IMR-90 (cell line): ENCODE data around the gene SNRPD1. TPM values are rescaled to one million over a fixed set of nuclear protein-coding genes. Genes with fewer than 3 reads are reported as not detected.

Experiments
- ATAC-seq: fragments of 200-7000 bp; cut with Tn5 transposase; 2 replicates; pipeline ENCODE4 v1.9.1; 2020; ENCODE audit warnings: low read depth, mild to moderate bottlenecking, moderate library complexity
- BruUV-seq: library from RNA; stranded (reverse); fragments of 400-500 nt; replicated peaks from 2 replicates; lab custom pipeline; 2021; lab: Mats Ljungman, UMichigan
- CTCF ChIA-PET: fragments of 300-600 bp; formaldehyde crosslinking; extraction: SDS; loops from one replicate; lab custom pipeline; 2021; ENCODE audit warnings: antibody characterized with exemption; lab: Yijun Ruan, JAX
- POLR2A ChIA-PET: fragments of 300-600 bp; sonication (Branson Sonifier 250); formaldehyde crosslinking; loops from one replicate; lab custom pipeline; 2022; ENCODE audit warnings: antibody characterized with exemption; ENCODE audit not compliant: unreplicated experiment; lab: Charles Lee
- DNase-seq: peaks from one replicate; pipeline ENCODE4 v3.0.0; 2013
- H2AFZ ChIP-seq: replicated peaks from 2 replicates; pipeline ENCODE3; 2013; ENCODE audit warnings: low read length, mild to moderate bottlenecking; ENCODE audit not compliant: poor library complexity
- H2AK5ac ChIP-seq: 2 replicates; pipeline ENCODE4 v1.6.1; 2013; ENCODE audit warnings: low read depth, low read length, inconsistent platforms
- H2AK9ac ChIP-seq: replicated peaks from 2 replicates; pipeline ENCODE3; 2013; ENCODE audit warnings: mild to moderate bottlenecking, low read depth, low read length, moderate library complexity; ENCODE audit not compliant: poor library complexity
- H2BK120ac ChIP-seq: 2 replicates; pipeline ENCODE4 v1.6.1; 2013; ENCODE audit warnings: low read depth, low read length, inconsistent platforms
- H2BK15ac ChIP-seq: 3 replicates; pipeline ENCODE4 v1.6.1; 2013; ENCODE audit warnings: low read depth, low read length, inconsistent platforms
- H2BK20ac ChIP-seq: 2 replicates; pipeline ENCODE4 v1.6.1; 2013; ENCODE audit warnings: low read depth, mild to moderate bottlenecking, inconsistent platforms, low read length, moderate library complexity
- H2BK5ac ChIP-seq: 2 replicates; pipeline ENCODE4 v1.6.1; 2013; ENCODE audit warnings: mild to moderate bottlenecking, low read depth, low read length, inconsistent platforms; ENCODE audit not compliant: poor library complexity, severe bottlenecking
- H3K14ac ChIP-seq: replicated peaks from 2 replicates; pipeline ENCODE4 v1.6.1; 2013; ENCODE audit warnings: low read depth, low read length, inconsistent platforms
- H3K18ac ChIP-seq: 2 replicates; pipeline ENCODE4 v1.6.1; 2013; ENCODE audit warnings: low read depth, low read length, control low read depth
- H3K23ac ChIP-seq: 2 replicates; pipeline ENCODE4 v1.6.1; 2013; ENCODE audit warnings: low read depth, low read length, inconsistent platforms
- H3K27ac ChIP-seq: 2 replicates; pipeline ENCODE4 v1.5.1; 2013; ENCODE audit warnings: mild to moderate bottlenecking, control low read depth, low read length; ENCODE audit not compliant: insufficient read depth
- H3K27me3 ChIP-seq: 2 replicates; pipeline ENCODE4 v1.6.1; 2013; ENCODE audit warnings: low read length; ENCODE audit not compliant: control insufficient read depth, insufficient read depth
- H3K36me3 ChIP-seq: 2 replicates; pipeline ENCODE4 v1.6.1; 2013; ENCODE audit warnings: low read length, mixed read lengths; ENCODE audit not compliant: control insufficient read depth, insufficient read depth
- H3K4ac ChIP-seq: 2 replicates; pipeline ENCODE4 v1.6.1; 2013; ENCODE audit warnings: low read depth, low read length, inconsistent platforms
- H3K4me1 ChIP-seq: 2 replicates; pipeline ENCODE4 v1.6.1; 2013; ENCODE audit warnings: low read length, mixed read lengths; ENCODE audit not compliant: control insufficient read depth, insufficient read depth
- H3K4me2 ChIP-seq: 2 replicates; pipeline ENCODE4 v1.6.1; 2013; ENCODE audit warnings: low read depth, mild to moderate bottlenecking, control low read depth, low read length, moderate library complexity
- H3K4me3 ChIP-seq: 2 replicates; pipeline ENCODE4 v1.5.1; 2013; ENCODE audit warnings: low read depth, mild to moderate bottlenecking, control low read depth, low read length, moderate library complexity; ENCODE audit not compliant: insufficient read depth
- H3K56ac ChIP-seq: 2 replicates; pipeline ENCODE4 v1.6.1; 2013; ENCODE audit warnings: low read length, inconsistent platforms; ENCODE audit not compliant: insufficient read depth; ENCODE audit errors: extremely low read depth
- H3K79me1 ChIP-seq, 2 experiments: 2 replicates each; pipeline ENCODE4 v1.6.1; 2013; ENCODE audit warnings: low read length in 2 of 2, inconsistent platforms in 1 of 2, low read depth in 1 of 2
- H3K9ac ChIP-seq: 2 replicates; pipeline ENCODE4 v1.6.1; 2013; ENCODE audit warnings: low read depth, low read length, control low read depth
- H3K9me1 ChIP-seq: 2 replicates; pipeline ENCODE4 v1.6.1; 2013; ENCODE audit warnings: low read length, inconsistent platforms; ENCODE audit not compliant: insufficient read depth
- H3K9me3 ChIP-seq: 2 replicates; pipeline ENCODE4 v1.6.1; 2013; ENCODE audit warnings: low read length; ENCODE audit not compliant: control insufficient read depth, insufficient read depth
- H4K20me1 ChIP-seq: 2 replicates; pipeline ENCODE4 v1.6.1; 2013; ENCODE audit warnings: low read length, inconsistent platforms; ENCODE audit not compliant: insufficient read depth
- H4K5ac ChIP-seq: 2 replicates; pipeline ENCODE4 v1.6.1; 2013; ENCODE audit warnings: mild to moderate bottlenecking, low read depth, low read length, control low read depth
- H4K8ac ChIP-seq, 2 experiments: 2 replicates each; pipeline ENCODE4 v1.6.1; 2013; ENCODE audit warnings: low read depth in 2 of 2, low read length in 2 of 2, control low read depth in 1 of 2, inconsistent platforms in 1 of 2
- H4K91ac ChIP-seq: 2 replicates; pipeline ENCODE4 v1.6.1; 2013; ENCODE audit warnings: low read depth, low read length, inconsistent platforms; ENCODE audit not compliant: insufficient read depth
- CEBPB ChIP-seq: IDR thresholded peaks from 2 replicates; pipeline ENCODE4 v1.6.1; 2012; ENCODE audit warnings: low read depth, low read length, improper control_type of control experiment
- MAFK ChIP-seq: IDR thresholded peaks from 2 replicates; pipeline ENCODE4 v1.6.1; 2012; ENCODE audit warnings: low read depth, low read length, improper control_type of control experiment
- WGBS, 2 experiments: methylation state at CpG; one replicate each; pipeline versions ENCODE4 v1.1.5 to v1.1.7; 2013; ENCODE audit warnings: missing lambda C conversion rate in 2 of 2; ENCODE audit not compliant: insufficient read length in 1 of 2; ENCODE audit errors: extremely low coverage in 2 of 2; 5-methylcytosine and 5-hydroxymethylcytosine counted together
- dilution Hi-C: fragments of 300-500 bp; cut with HindIII; formaldehyde crosslinking; loops from one replicate; pipeline ENCODE4 v1.14.3; 2018; ENCODE audit warnings: low sequenced_read_pairs; ENCODE audit not compliant: unreplicated experiment
- in situ Hi-C: fragments of 300-500 bp; cut with MboI; formaldehyde crosslinking; loops from 3 replicates; pipeline ENCODE4 v1.14.3; 2019; ENCODE audit warnings: low sequenced_read_pairs, inconsistent platforms, mixed read lengths
- intact Hi-C: fragments of 100-400 bp; cut with micrococcal nuclease; formaldehyde crosslinking; loops from 2 replicates; pipeline ENCODE4 v1.10.0; 2022
- polyA plus RNA-seq, 3 experiments: library from polyadenylated mRNA; depleted of rRNA; stranded (reverse); fragments of >200 nt; gene quantifications; 2 replicates each; pipeline ENCODE4 v1.2.3, GENCODE V29; 2012; ENCODE audit warnings: low replicate concordance in 1 of 3
- total RNA-seq: library from RNA; depleted of rRNA; stranded (reverse); fragments of >200 nt; gene quantifications from 2 replicates; pipeline ENCODE4 v1.2.3, GENCODE V29; 2012

SNRPD1 gene
- total and polyA plus RNA-seq, 2 of the 4 experiments (the other 2 are of a cell fraction) = 6.8 to 19.8 TPM

DNA sequence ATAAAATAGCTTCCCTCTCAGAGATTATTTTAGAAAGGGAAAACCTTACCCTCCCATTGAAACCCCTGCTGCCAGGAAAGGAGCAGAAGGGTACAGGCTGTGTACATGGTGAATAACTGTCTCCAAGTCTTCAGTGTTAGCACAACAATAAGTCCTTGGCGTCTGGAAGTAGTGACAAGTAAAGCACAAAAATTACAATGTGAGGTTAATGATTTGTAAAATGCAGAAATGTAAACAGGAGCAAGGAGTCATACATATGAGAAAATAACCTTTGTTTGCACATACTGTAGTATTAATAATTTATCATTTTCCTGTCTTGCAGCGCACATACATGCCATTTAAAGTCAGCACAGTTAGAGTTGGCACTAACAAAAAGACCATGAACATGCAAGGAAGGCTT is 52.0 kb downstream of the SNRPD1 start:
- no peak overlapping the region for H4K91ac ChIP-seq
- H4K20me1 ChIP-seq = no peaks in the 10 kb centered on the region
- no peak overlapping the region for H4K8ac ChIP-seq
- H3K4me3 ChIP-seq = no peak overlapping the region
- ChIA-PET POLR2A (no interaction called here), CTCF (interaction anchor here (1.1 kb wide), 1 partner anchor 35 kb away, joined by 3 read pairs; no protein-coding TSS in a partner anchor)
- intact Hi-C loops = loop anchor here (10.0 kb wide), 1 partner anchor 61 kb away; no protein-coding TSS in a partner anchor
- H3K9me1 ChIP-seq = 0 out of 2 replicates have a peak, but pooled peaks cover 6% of the 10 kb centered on the region
- H3K9me3 ChIP-seq = no peaks in the 10 kb centered on the region
- H4K5ac ChIP-seq = no peak overlapping the region
- DNase-seq (no peak), ATAC-seq (no peak)
- no peak overlapping the region for H2BK120ac ChIP-seq
- no peak overlapping the region for H3K27ac ChIP-seq
- 80% methylated on average over 1 of the region's 2 CpGs; no CpG with 5 or more reads in 1 of the 2 experiments for WGBS, 2 experiments
- no peaks in the 10 kb centered on the region for H3K27me3 ChIP-seq
- in situ Hi-C loops = no loop called here
- no TSS peak for BruUV-seq
- dilution Hi-C loops = no loop called here
- no peaks in the 10 kb centered on the region for H3K4me1 ChIP-seq
- no peak overlapping the region for H2AFZ ChIP-seq
- H3K23ac ChIP-seq = no peak overlapping the region
- no peak overlapping the region for H2BK5ac ChIP-seq
- H3K56ac ChIP-seq = no peak overlapping the region
- H3K9ac ChIP-seq = no peak overlapping the region
- no peak overlapping the region for H3K18ac ChIP-seq
- H3K79me1 ChIP-seq = no peaks in the 10 kb centered on the region
- no peak overlapping the region for H2AK5ac ChIP-seq
- H2BK20ac ChIP-seq = no peak overlapping the region
- H3K4ac ChIP-seq = no peak overlapping the region
- H3K4me2 ChIP-seq = no peak overlapping the region
- H2AK9ac ChIP-seq = no peak overlapping the region
- H2BK15ac ChIP-seq = no peak overlapping the region
- TF ChIP-seq MAFK (no peak), CEBPB (no peak)
- no peak overlapping the region for H3K14ac ChIP-seq
- no peaks in the 10 kb centered on the region; the same call in 1 of the 2 replicates for H3K36me3 ChIP-seq
